Neural cell (in vitro differentiated cells): ENCODE results near the gene AQP12A.

ENCODE experiments used
- CTCF ChIP-seq: fragments of 450-650 bp; IDR thresholded peaks from 2 replicates; pipeline ENCODE4 v1.5.1; 2014; ENCODE audit warnings: antibody characterized with exemption, mild to moderate bottlenecking, moderate library complexity; ENCODE audit not compliant: poor library complexity, severe bottlenecking
- EP300 ChIP-seq: fragments of 450-650 bp; conservative IDR thresholded peaks from 2 replicates; pipeline ENCODE4 v1.6.1; 2014; ENCODE audit warnings: antibody characterized with exemption, mild to moderate bottlenecking, moderate library complexity; ENCODE audit not compliant: poor library complexity, severe bottlenecking
- EZH2 ChIP-seq: fragments of 200-600, 300-800 bp; shearing (Covaris generic), sonication (generic); IDR thresholded peaks from 2 replicates; pipeline ENCODE4 v1.6.1; 2014; ENCODE audit warnings: antibody characterized with exemption, low read length, borderline replicate concordance, mild to moderate bottlenecking; ENCODE audit not compliant: insufficient read depth, poor library complexity, severe bottlenecking

- TF ChIP-seq CTCF (no peak), EP300 (no peak), EZH2 (no peak)
Observed at GRCh38 chr2:240733803-240734495, 42.3 kb downstream of the AQP12A start.
